Neural crest cell (in vitro differentiated cells): ENCODE measurements around the gene ZNF28. TPM values are rescaled to one million over a fixed set of nuclear protein-coding genes. Genes with fewer than 3 reads are reported as not detected.
"Not testable (repeated sequence)": the region's sequence is repeated elsewhere in the genome, so short reads cannot be mapped to it uniquely, and the experiment has no call there.

Experiments
- DNase-seq: peaks from one replicate; pipeline ENCODE4 v3.0.0; 2021; ENCODE audit warnings: low read depth, mixed read lengths, low spot score
- H3K27ac Mint-ChIP-seq: one replicate; pipeline ENCODE4 v1.8.0; 2021; ENCODE audit warnings: mild to moderate bottlenecking, mixed read lengths; ENCODE audit not compliant: unreplicated experiment
- H3K27me3 Mint-ChIP-seq: 2 replicates; pipeline ENCODE4 v1.8.0; 2021; ENCODE audit warnings: low read depth, mild to moderate bottlenecking, mixed read lengths
- H3K36me3 Mint-ChIP-seq: 2 replicates; pipeline ENCODE4 v1.8.0; 2021; ENCODE audit warnings: low read depth, mild to moderate bottlenecking, mixed read lengths
- H3K4me1 Mint-ChIP-seq: 2 replicates; pipeline ENCODE4 v1.8.0; 2021; ENCODE audit warnings: mixed read lengths
- H3K4me3 Mint-ChIP-seq: one replicate; pipeline ENCODE4 v1.8.0; 2021; ENCODE audit warnings: mild to moderate bottlenecking, mixed read lengths
- H3K9me3 Mint-ChIP-seq: 2 replicates; pipeline ENCODE4 v1.8.0; 2021; ENCODE audit warnings: mixed read lengths
- CTCF ChIP-seq: fragments of 200-600 bp; sonication (generic); conservative IDR thresholded peaks from 2 replicates; pipeline ENCODE4 v1.5.0; 2021; ENCODE audit warnings: antibody characterized with exemption, mild to moderate bottlenecking
- total RNA-seq: library from RNA; stranded (reverse); gene quantifications from 2 replicates; pipeline ENCODE4 v1.2.1, GENCODE V29; 2021

Gene ZNF28
- total RNA-seq, 1 donor from 2014 or later, result 15.8 TPM

- H3K36me3 Mint-ChIP-seq, H3K9me3 Mint-ChIP-seq: not testable (repeated sequence)
- DNase-seq, result peak; percentile 42
- Mint-ChIP-seq H3K27ac (peak within 1 kb of the TSS; percentile 57), H3K27me3 (peaks cover 50% of the 10 kb centered on the region), H3K4me1 (peaks cover 13% of the 10 kb centered on the region), H3K4me3 (peak within 1 kb of the TSS; percentile 89)
- peak; percentile 47 for TF ChIP-seq CTCF
Measured at GRCh38 chr19:52786464-52787354, 34.7 kb downstream of the ZNF28 start, which contains the start of gene ZNF600. TSS of gene ZNF600 (minus strand) at chr19:52786791. CDS start at chr19:52778888, 7,903 bp downstream.

- H3K9me3 Mint-ChIP-seq, result no peaks in the 10 kb centered on the region
- TF ChIP-seq CTCF, result no peak
- no peak overlapping the region for H3K27ac Mint-ChIP-seq
- peak overlapping the region; percentile 89 for H3K4me3 Mint-ChIP-seq
- H3K27me3 Mint-ChIP-seq, result peaks cover 50% of the 10 kb centered on the region
- no peak for DNase-seq
- H3K36me3 Mint-ChIP-seq, result no peaks in the 10 kb centered on the region
- peaks cover 13% of the 10 kb centered on the region for H3K4me1 Mint-ChIP-seq
Measured at GRCh38 chr19:52786078-52786463, 35.4 kb downstream of the ZNF28 start.

- Mint-ChIP-seq H3K4me3 (peak overlapping the region; percentile 69), H3K27me3 (peaks cover 50% of the 10 kb centered on the region), H3K9me3 (no peaks in the 10 kb centered on the region), H3K4me1 (peaks cover 13% of the 10 kb centered on the region), H3K36me3 (no peaks in the 10 kb centered on the region), H3K27ac (no peak overlapping the region)
- no peak for TF ChIP-seq CTCF
- no peak for DNase-seq
Measured at GRCh38 chr19:52785506-52785905, 35.9 kb downstream of the ZNF28 start.

GRCh38 chr19:52782864-52783263, 38.6 kb downstream of the ZNF28 start:
- H3K27me3 Mint-ChIP-seq, result peaks cover 34% of the 10 kb centered on the region
- not testable (repeated sequence) for H3K4me3 Mint-ChIP-seq, H3K36me3 Mint-ChIP-seq, DNase-seq, H3K27ac Mint-ChIP-seq, H3K9me3 Mint-ChIP-seq
- peaks cover 12% of the 10 kb centered on the region for H3K4me1 Mint-ChIP-seq

GRCh38 chr19:52778811-52779210, 42.6 kb downstream of the ZNF28 start:
- Mint-ChIP-seq H3K4me1 (no peaks in the 10 kb centered on the region), H3K27ac (no peak overlapping the region), H3K4me3 (no peak overlapping the region), H3K36me3 (no peaks in the 10 kb centered on the region), H3K9me3 (no peaks in the 10 kb centered on the region), H3K27me3 (no peaks in the 10 kb centered on the region)
- no peak for TF ChIP-seq CTCF
- DNase-seq, result no peak

- H3K27me3 Mint-ChIP-seq, H3K27ac Mint-ChIP-seq, H3K9me3 Mint-ChIP-seq, H3K4me1 Mint-ChIP-seq, H3K36me3 Mint-ChIP-seq, H3K4me3 Mint-ChIP-seq, DNase-seq: not testable (repeated sequence)
Measured at GRCh38 chr19:52756447-52756846, 65.0 kb downstream of the ZNF28 start.
